OCI-LY7 (cell line): Measurements from ENCODE around the gene TRPM2. TPM values are rescaled to one million over a fixed set of nuclear protein-coding genes. Genes with fewer than 3 reads are reported as not detected.

Experiments
- BruUV-seq: library from RNA; stranded (reverse); fragments of 400-500 nt; replicated peaks from 2 replicates; lab custom pipeline; 2021; lab: Mats Ljungman, UMichigan
- CTCF ChIA-PET: fragments of 300-600 bp; sonication (Branson Sonifier 250); formaldehyde crosslinking; loops from one replicate; lab custom pipeline; 2022; ENCODE audit warnings: antibody characterized with exemption; ENCODE audit not compliant: unreplicated experiment; lab: Charles Lee
- POLR2A ChIA-PET: fragments of 300-600 bp; sonication (Branson Sonifier 250); formaldehyde crosslinking; loops from one replicate; lab custom pipeline; 2022; ENCODE audit warnings: antibody characterized with exemption; lab: Charles Lee
- DNase-seq: peaks from one replicate; pipeline ENCODE4 v3.0.0-alpha.2; 2015; ENCODE audit warnings: low spot score
- H2AFZ ChIP-seq: fragments of 200-600 bp; sonication (generic), shearing (Covaris generic); 2 replicates; pipeline ENCODE4 v1.6.1; 2014; ENCODE audit warnings: mild to moderate bottlenecking, antibody characterized with exemption, low read length, moderate library complexity
- H3K27ac ChIP-seq: fragments of 200-600 bp; sonication (generic); 2 replicates; pipeline ENCODE4 v1.5.1; 2014; ENCODE audit warnings: mixed run types, low read depth, mild to moderate bottlenecking, moderate library complexity, low read length, inconsistent platforms; ENCODE audit not compliant: poor library complexity, severe bottlenecking
- H3K36me3 ChIP-seq: fragments of 200-600 bp; sonication (generic); 2 replicates; pipeline ENCODE4 v1.6.1; 2014; ENCODE audit warnings: mild to moderate bottlenecking, antibody characterized with exemption, low read length, moderate library complexity, mixed read lengths; ENCODE audit not compliant: insufficient read depth
- H3K4me1 ChIP-seq: fragments of 200-600 bp; sonication (generic); 2 replicates; pipeline ENCODE4 v1.5.1; 2014; ENCODE audit warnings: mild to moderate bottlenecking, low read length; ENCODE audit not compliant: insufficient read depth, poor library complexity, severe bottlenecking
- H3K4me2 ChIP-seq: fragments of 200-600 bp; sonication (generic); 2 replicates; pipeline ENCODE4 v1.6.1; 2014; ENCODE audit warnings: mild to moderate bottlenecking, low read length
- H3K4me3 ChIP-seq: fragments of 200-600 bp; sonication (generic); 2 replicates; pipeline ENCODE4 v1.5.1; 2014; ENCODE audit warnings: mild to moderate bottlenecking, low read depth, low read length; ENCODE audit not compliant: poor library complexity, severe bottlenecking
- H3K79me2 ChIP-seq: fragments of 200-600 bp; sonication (generic); 2 replicates; pipeline ENCODE4 v1.6.1; 2016; ENCODE audit warnings: low read depth, mild to moderate bottlenecking, low read length, moderate library complexity, mixed read lengths; ENCODE audit not compliant: insufficient read depth
- H3K9me2 ChIP-seq: fragments of 200-600 bp; sonication (generic); 2 replicates; pipeline ENCODE4 v1.6.1; 2016; ENCODE audit warnings: mild to moderate bottlenecking, low read length, mixed read lengths; ENCODE audit not compliant: insufficient read depth
- H3K9me3 ChIP-seq: fragments of 200-600 bp; sonication (generic); 2 replicates; pipeline ENCODE4 v1.6.1; 2014; ENCODE audit warnings: mild to moderate bottlenecking, mixed run types, low read length, mixed read lengths
- H4K20me1 ChIP-seq: fragments of 200-600 bp; sonication (generic); 2 replicates; pipeline ENCODE4 v1.6.1; 2014; ENCODE audit warnings: mild to moderate bottlenecking, antibody characterized with exemption, low read length, moderate library complexity, mixed read lengths; ENCODE audit not compliant: insufficient read depth
- EZH2phosphoT487 ChIP-seq: fragments of 200-600 bp; sonication (generic); IDR thresholded peaks from 2 replicates; pipeline ENCODE4 v1.6.1; 2018; ENCODE audit warnings: low read depth, borderline replicate concordance, mild to moderate bottlenecking, mixed run types, antibody characterized with exemption, low read length, moderate library complexity, mixed read lengths
- intact Hi-C: fragments of 100-400 bp; cut with micrococcal nuclease; formaldehyde crosslinking; loops from one replicate; pipeline ENCODE4 v1.10.0; 2022; ENCODE audit not compliant: unreplicated experiment
- total RNA-seq, 2 experiments: library from RNA; depleted of rRNA in 1 of 2; stranded (reverse); fragments of >200 nt in 1 of 2; shearing (Covaris generic) in 1 of 2; gene quantifications; 2 replicates each; pipeline ENCODE4 v1.2.3, GENCODE V29; 2014 to 2022
- TF ChIP-seq, protein P1 (sequence below): fragments of 200-600 bp; sonication (generic); conservative IDR thresholded peaks from 2 replicates; pipeline ENCODE4 v1.5.1; 2014; ENCODE audit warnings: mild to moderate bottlenecking, antibody characterized with exemption, low read length, moderate library complexity, mixed read lengths

TRPM2 gene
- total RNA-seq, 2 experiments from 2014 or later: 1.8 to 7.1 TPM

DNA sequence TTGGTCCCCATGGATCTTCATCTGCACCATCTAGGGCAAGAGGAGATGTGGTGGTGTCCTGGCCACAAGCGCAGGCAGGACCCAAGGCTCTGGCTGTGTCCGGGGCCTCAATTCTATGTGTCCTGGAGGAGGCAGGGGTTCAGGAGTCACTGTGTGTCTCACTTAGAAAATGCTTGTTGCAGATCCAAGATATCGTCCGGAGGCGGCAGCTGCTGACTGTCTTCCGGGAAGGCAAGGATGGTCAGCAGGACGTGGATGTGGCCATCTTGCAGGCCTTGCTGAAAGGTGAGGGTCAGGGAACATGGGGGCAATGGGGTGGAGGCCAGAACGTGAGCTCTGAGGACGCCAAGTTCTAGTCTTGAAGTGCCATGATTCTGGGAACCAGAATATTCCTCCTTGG lies 29.1 kb downstream of the TRPM2 start:
- Histone ChIP-seq H3K27ac (no peak overlapping the region), H3K4me1 (no peaks in the 10 kb centered on the region), H3K9me2 (no peaks in the 10 kb centered on the region), H3K36me3 (no peaks in the 10 kb centered on the region), H3K4me3 (no peak overlapping the region), H3K79me2 (no peaks in the 10 kb centered on the region), H2AFZ (no peak overlapping the region), H3K9me3 (peaks cover 34% of the 10 kb centered on the region), H3K4me2 (no peak overlapping the region), H4K20me1 (no peaks in the 10 kb centered on the region)
- POLR2A ChIA-PET: no interaction called here
- no peak for DNase-seq
- no peak for TF ChIP-seq EZH2phosphoT487
- TF ChIP-seq, protein P1, sequence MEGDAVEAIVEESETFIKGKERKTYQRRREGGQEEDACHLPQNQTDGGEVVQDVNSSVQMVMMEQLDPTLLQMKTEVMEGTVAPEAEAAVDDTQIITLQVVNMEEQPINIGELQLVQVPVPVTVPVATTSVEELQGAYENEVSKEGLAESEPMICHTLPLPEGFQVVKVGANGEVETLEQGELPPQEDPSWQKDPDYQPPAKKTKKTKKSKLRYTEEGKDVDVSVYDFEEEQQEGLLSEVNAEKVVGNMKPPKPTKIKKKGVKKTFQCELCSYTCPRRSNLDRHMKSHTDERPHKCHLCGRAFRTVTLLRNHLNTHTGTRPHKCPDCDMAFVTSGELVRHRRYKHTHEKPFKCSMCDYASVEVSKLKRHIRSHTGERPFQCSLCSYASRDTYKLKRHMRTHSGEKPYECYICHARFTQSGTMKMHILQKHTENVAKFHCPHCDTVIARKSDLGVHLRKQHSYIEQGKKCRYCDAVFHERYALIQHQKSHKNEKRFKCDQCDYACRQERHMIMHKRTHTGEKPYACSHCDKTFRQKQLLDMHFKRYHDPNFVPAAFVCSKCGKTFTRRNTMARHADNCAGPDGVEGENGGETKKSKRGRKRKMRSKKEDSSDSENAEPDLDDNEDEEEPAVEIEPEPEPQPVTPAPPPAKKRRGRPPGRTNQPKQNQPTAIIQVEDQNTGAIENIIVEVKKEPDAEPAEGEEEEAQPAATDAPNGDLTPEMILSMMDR: no peak
- BruUV-seq: no TSS peak
- CTCF ChIA-PET: no interaction called here
- intact Hi-C loops: no loop called here

DNA sequence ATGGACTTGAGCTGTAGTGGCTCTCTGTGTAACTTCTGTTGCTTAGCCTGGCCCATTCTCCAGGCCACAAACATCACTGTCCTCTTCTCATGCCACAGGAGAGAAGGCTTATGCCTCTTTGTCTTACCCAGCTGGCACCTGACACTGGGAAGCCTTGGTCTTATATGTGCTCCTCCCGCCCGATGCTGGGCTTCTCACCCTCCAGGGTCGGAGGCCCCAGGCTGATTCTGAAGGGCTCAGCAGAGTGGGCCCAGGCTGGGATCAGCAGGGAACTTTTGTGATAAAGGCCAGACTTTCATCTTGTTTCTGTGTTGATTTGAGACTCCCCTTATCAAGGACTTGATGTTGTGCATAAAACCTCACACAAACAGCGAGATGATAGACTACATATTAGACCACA lies 29.8 kb downstream of the TRPM2 start:
- Histone ChIP-seq H3K4me1 (no peaks in the 10 kb centered on the region), H3K4me3 (no peak overlapping the region), H3K27ac (no peak overlapping the region), H3K36me3 (no peaks in the 10 kb centered on the region), H3K79me2 (no peaks in the 10 kb centered on the region), H3K9me3 (peaks cover 34% of the 10 kb centered on the region), H3K9me2 (no peaks in the 10 kb centered on the region), H4K20me1 (no peaks in the 10 kb centered on the region), H2AFZ (no peak overlapping the region), H3K4me2 (no peak overlapping the region)
- DNase-seq: no peak
- ChIA-PET CTCF (interaction anchor here (0.5 kb wide), 1 partner anchor 87 kb away, joined by 3 read pairs; no protein-coding TSS in a partner anchor), POLR2A (no interaction called here)
- no TSS peak for BruUV-seq
- intact Hi-C loops: no loop called here
- TF ChIP-seq, protein P1: no peak
- TF ChIP-seq EZH2phosphoT487: no peak

DNA sequence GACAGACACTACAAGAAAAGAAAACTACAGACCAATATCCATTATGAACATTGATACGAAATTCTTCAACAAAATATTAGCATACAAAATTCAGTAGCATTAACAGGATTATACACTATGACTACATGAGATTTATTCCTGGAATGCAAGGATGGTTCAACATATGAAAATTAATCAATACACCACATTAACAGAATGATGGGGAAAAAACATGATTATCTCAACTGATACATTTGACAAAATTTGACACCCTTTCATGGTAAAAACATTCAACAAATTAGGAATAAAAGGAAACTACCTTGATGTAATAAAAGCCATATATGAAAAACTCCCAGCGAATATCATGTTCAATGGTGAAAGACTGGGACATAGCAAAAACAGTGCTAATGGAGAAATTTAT lies 31.5 kb downstream of the TRPM2 start:
- POLR2A ChIA-PET: no interaction called here
- H3K36me3 ChIP-seq: no peaks in the 10 kb centered on the region
- H4K20me1 ChIP-seq: no peaks in the 10 kb centered on the region
- no peak for DNase-seq
- no peak overlapping the region for H3K27ac ChIP-seq
- intact Hi-C loops: no loop called here
- H3K4me3 ChIP-seq: no peak overlapping the region
- CTCF ChIA-PET: no interaction called here
- no peaks in the 10 kb centered on the region for H3K9me2 ChIP-seq
- no peak for TF ChIP-seq EZH2phosphoT487
- TF ChIP-seq, protein P1: no peak
- no TSS peak for BruUV-seq
- no peak overlapping the region for H2AFZ ChIP-seq
- H3K79me2 ChIP-seq: no peaks in the 10 kb centered on the region
- no peaks in the 10 kb centered on the region for H3K4me1 ChIP-seq
- H3K4me2 ChIP-seq: no peak overlapping the region
- peaks cover 34% of the 10 kb centered on the region for H3K9me3 ChIP-seq
